ENCODE data around the gene ADA.

DNA sequence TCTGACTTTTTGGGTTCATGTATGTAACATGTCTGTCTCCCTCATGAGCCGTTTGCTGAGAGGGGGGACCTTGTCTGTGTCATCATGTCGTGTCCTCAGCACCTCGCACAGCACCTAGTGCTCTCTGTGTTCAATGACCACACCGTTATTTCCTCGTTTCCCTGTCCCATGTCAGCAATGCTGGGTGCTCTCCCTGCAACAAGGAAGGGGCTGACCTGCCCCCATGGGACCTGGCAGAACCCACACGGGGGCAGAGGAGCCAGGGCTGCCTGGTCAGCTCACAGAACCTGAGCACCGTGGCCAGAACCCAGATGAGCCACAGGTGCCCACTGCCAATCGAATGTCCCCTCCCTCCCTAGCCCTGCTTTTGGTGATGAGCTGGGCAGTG lies 7.3 kb downstream of the ADA start:
- TF ChIP-seq, protein P1, sequence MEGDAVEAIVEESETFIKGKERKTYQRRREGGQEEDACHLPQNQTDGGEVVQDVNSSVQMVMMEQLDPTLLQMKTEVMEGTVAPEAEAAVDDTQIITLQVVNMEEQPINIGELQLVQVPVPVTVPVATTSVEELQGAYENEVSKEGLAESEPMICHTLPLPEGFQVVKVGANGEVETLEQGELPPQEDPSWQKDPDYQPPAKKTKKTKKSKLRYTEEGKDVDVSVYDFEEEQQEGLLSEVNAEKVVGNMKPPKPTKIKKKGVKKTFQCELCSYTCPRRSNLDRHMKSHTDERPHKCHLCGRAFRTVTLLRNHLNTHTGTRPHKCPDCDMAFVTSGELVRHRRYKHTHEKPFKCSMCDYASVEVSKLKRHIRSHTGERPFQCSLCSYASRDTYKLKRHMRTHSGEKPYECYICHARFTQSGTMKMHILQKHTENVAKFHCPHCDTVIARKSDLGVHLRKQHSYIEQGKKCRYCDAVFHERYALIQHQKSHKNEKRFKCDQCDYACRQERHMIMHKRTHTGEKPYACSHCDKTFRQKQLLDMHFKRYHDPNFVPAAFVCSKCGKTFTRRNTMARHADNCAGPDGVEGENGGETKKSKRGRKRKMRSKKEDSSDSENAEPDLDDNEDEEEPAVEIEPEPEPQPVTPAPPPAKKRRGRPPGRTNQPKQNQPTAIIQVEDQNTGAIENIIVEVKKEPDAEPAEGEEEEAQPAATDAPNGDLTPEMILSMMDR (conservative IDR thresholded peaks at IDR 0.05): no peak
- TF ChIP-seq EZH2 (IDR thresholded peaks at IDR 0.05; ENCODE audit: low read depth): no peak

Measured in PC-9 (cell line).